GM12872 (cell line): ENCODE measurements around the gene STARD3.

Experiments used
- TF ChIP-seq, protein P1 (sequence below): IDR thresholded peaks from 3 replicates; pipeline ENCODE4 v1.5.1; 2011; ENCODE audit warnings: low read depth, mild to moderate bottlenecking, low read length, moderate library complexity; ENCODE audit not compliant: insufficient read depth

The STARD3 gene

DNA sequence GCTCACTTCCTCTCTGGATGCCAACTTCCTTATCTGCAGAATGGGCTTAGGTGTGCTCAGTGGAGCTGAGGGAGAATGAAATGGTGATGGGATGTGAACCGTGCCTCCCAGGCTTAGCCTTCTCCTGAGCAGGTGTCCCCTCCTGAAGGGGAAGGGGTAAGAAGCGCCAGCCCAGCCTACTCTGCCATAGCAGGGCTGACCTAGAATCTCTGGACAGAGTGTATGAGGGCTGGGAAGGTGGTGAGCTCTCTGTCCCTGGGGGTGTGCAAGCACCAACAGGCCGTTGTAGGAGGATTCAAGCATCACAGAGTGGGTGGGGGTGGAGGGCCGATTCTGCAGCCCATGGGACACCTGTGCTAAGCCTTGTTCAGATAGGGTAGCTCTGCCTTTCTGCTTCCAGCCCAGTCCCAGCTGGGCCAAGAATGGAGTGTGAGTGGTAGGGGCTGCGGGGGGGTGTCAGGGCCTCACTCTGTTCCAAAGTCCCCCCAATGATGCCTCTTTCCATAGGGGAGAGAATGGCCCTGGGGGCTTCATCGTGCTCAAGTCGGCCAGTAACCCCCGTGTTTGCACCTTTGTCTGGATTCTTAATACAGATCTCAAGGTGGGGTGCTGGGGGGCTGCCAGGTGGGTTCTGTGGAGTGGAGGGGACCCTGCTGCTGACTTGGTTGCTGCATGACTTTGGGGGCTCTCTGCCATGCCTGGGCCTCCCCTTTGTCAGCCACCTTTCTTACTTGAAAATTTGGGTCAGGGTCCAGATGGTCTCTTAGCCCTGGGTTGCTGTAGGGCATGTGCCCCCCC lies 25.0 kb downstream of the STARD3 start:
- TF ChIP-seq, protein P1, sequence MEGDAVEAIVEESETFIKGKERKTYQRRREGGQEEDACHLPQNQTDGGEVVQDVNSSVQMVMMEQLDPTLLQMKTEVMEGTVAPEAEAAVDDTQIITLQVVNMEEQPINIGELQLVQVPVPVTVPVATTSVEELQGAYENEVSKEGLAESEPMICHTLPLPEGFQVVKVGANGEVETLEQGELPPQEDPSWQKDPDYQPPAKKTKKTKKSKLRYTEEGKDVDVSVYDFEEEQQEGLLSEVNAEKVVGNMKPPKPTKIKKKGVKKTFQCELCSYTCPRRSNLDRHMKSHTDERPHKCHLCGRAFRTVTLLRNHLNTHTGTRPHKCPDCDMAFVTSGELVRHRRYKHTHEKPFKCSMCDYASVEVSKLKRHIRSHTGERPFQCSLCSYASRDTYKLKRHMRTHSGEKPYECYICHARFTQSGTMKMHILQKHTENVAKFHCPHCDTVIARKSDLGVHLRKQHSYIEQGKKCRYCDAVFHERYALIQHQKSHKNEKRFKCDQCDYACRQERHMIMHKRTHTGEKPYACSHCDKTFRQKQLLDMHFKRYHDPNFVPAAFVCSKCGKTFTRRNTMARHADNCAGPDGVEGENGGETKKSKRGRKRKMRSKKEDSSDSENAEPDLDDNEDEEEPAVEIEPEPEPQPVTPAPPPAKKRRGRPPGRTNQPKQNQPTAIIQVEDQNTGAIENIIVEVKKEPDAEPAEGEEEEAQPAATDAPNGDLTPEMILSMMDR = no peak

GRCh38 chr17:39662551-39663339 lies 25.8 kb downstream of the STARD3 start:
- TF ChIP-seq, protein P1 = no peak

- TF ChIP-seq, protein P1 = no peak
These were observed 26.4 kb downstream of the STARD3 start for GRCh38 chr17:39663340-39663687.

GRCh38 chr17:39663688-39664580 lies 27.0 kb downstream of the STARD3 start:
- TF ChIP-seq, protein P1 = no peak

DNA sequence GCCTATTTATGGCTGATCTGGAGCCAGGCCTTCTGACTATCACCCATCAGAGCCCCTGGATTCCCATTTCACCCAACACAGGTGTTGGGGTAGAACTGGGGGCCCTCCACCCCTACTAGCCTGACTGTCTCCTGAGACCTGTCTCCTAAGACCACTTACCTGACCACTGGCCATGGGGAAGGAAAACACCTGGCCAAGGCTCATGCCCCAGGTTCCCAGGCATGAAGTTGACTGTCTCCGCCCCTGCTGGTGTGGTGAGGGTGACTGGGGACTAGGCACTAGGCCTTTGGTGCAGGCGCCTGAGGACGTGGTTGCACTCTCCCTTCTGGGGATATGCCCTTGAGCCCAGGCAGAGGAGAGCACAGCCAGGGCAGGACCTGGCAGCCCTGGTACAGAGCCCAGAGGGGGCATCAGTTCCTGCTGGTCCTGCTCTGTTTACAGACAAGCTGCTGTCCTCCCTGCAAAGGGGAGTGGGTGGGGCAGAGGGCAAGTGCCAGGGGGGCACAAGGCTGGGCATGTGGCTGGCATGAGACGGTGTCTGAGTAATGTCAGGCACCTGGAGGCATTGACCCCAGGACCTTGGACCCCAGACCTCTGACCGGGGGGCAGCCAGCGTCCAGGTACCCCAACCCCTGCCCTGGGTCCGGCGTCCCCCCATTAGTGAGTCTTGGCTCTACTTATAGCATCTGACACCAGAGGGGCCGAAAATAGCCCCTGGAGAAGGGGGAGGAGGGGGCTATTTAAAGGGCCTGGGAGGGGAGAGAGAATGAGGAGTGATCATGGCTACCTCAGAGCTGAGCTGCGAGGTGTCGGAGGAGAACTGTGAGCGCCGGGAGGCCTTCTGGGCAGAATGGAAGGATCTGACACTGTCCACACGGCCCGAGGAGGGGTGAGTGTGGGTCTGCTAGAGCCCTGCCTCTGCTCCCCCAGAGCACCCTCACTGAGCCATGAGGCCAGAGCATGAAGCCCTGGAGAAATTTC lies 27.9 kb downstream of the STARD3 start, which contains the start of gene TCAP:
TCAP (plus strand) TSS at position 769 of the 981 bp plus-strand sequence; CDS start at position 780, 11 bp downstream.
- TF ChIP-seq, protein P1 = no peak

GRCh38 chr17:39665642-39666224 lies 28.8 kb downstream of the STARD3 start:
- TF ChIP-seq, protein P1 = no peak
